ENCODE data around the gene EVA1C. TPM values are rescaled to one million over a fixed set of nuclear protein-coding genes. Genes with fewer than 3 reads are reported as not detected.
"Not testable (repeated sequence)": the region's sequence is repeated elsewhere in the genome, so short reads cannot be mapped to it uniquely, and the experiment has no call there.

EVA1C gene
- total RNA-seq, 3 donors from 2014 or later (not counting 1 experiment from before 2014, with no cell fraction given), result 14.7 to 27.8 (median 15.8) TPM

DNA sequence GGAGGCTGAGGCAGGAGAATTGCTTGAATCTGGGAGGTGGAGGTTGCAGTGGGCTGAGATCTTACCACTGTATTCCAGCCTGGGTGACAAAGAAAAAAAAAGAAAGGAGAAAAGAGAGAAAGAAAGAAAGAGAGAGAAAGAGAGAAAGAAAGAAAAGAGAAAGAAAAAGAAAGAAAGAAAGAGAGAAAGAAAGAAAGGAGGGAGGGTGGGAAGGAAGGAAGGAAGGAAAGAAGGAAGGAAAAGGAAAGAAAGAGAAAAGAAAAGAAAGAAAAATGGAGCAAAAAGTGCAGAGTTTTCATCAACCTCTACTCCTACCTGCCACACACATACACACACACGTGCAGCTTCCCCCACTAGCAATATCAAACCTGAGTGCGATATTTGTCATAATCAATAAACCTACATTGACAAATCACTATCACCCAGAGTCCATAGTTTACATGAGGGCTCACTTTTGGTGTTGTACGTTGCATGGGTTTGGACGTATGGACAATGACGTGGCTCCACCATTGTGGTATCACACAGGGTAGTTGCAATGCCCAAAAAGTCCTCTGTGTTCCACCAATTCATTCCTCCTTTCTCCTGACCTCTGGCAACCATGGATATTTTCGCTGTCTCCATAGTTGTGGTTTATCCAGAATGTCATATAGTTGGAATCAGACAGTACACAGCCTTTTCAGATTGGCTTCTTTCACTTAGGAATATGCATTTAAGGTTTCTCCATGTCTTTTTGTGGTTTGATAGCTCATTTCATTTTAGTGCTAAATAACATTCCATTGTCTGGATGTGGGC, 36.5 kb downstream of the EVA1C start:
- 87% methylated on average over 6 of the region's 6 CpGs for WGBS (ENCODE audit: insufficient coverage)

GRCh38 chr21:32450881-32451701, 38.6 kb downstream of the EVA1C start:
- H3K27ac Mint-ChIP-seq; H3K36me3 ChIP-seq (ENCODE audit: control insufficient read depth, insufficient read depth, low read length); H3K9me3 ChIP-seq (ENCODE audit: control insufficient read depth, insufficient read depth, low read length); H3K27ac ChIP-seq (ENCODE audit: low read length); H3K9me3 Mint-ChIP-seq; DNase-seq; ATAC-seq; H3K4me3 ChIP-seq (ENCODE audit: low read length); H3K27me3 ChIP-seq (ENCODE audit: control insufficient read depth, insufficient read depth, low read length); H3K4me1 ChIP-seq (ENCODE audit: control insufficient read depth, insufficient read depth, low read length); H3K4me3 Mint-ChIP-seq; intact Hi-C loops (cut with micrococcal nuclease); H3K36me3 Mint-ChIP-seq; H3K27me3 Mint-ChIP-seq (ENCODE audit: low read depth in 2 of 2): not testable (repeated sequence)
- 90% methylated on average over 12 of the region's 14 CpGs for WGBS (ENCODE audit: insufficient coverage)
- peaks cover 10 to 13% of the 10 kb centered on the region in 2 donors for H3K4me1 Mint-ChIP-seq

More for the DNA sequence above, 36.5 kb downstream of the EVA1C start:
- Histone ChIP-seq H3K27me3 (ENCODE audit: control insufficient read depth, insufficient read depth, low read length) (no peaks in the 10 kb centered on the region), H3K36me3 (ENCODE audit: control insufficient read depth, insufficient read depth, low read length) (no peaks in the 10 kb centered on the region), H3K27ac (ENCODE audit: low read length) (no peak overlapping the region), H3K4me1 (ENCODE audit: control insufficient read depth, insufficient read depth, low read length) (no peaks in the 10 kb centered on the region), H3K4me3 (ENCODE audit: low read length) (no peak overlapping the region), H3K9me3 (ENCODE audit: control insufficient read depth, insufficient read depth, low read length) (no peaks in the 10 kb centered on the region)
- intact Hi-C loops (cut with micrococcal nuclease), result no loop called here
- Mint-ChIP-seq H3K27me3 (ENCODE audit: low read depth in 2 of 2) (no peaks in the 10 kb centered on the region), H3K4me3 (no peak overlapping the region), H3K9me3 (peaks cover under 1% of the 10 kb centered on the region in 2 donors), H3K4me1 (peaks cover 10 to 11% of the 10 kb centered on the region in 2 donors), H3K36me3 (no peaks in the 10 kb centered on the region), H3K27ac (no peak overlapping the region)
- TF ChIP-seq CTCF (IDR thresholded peaks at IDR 0.05), result no peak
- ATAC-seq (no peak), DNase-seq (no peak)

DNA sequence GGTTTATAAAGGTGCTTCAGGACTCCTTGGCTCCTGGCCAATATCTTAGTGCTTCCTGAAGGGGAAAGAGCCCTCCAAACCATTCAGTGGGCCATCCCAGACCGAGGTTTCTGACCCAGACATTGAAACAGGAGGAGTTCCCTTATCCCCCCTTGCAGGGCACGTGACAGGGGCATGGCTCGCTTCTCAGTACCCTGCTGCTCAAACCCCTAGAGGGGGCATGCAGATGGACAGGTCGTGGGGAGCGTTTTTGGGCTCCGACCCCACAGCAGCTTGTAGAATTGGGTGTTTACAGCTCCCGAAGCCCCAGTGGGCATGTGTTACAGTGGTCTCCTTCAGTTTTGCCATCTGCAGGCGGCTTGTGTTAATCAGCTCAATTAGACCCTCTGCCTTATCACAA, 39.7 kb downstream of the EVA1C start:
- H3K36me3 ChIP-seq (ENCODE audit: control insufficient read depth, insufficient read depth, low read length); intact Hi-C loops (cut with micrococcal nuclease); H3K36me3 Mint-ChIP-seq; H3K27me3 ChIP-seq (ENCODE audit: control insufficient read depth, insufficient read depth, low read length); H3K27ac Mint-ChIP-seq; H3K27ac ChIP-seq (ENCODE audit: low read length); H3K4me1 ChIP-seq (ENCODE audit: control insufficient read depth, insufficient read depth, low read length); H3K9me3 Mint-ChIP-seq; ATAC-seq; H3K27me3 Mint-ChIP-seq (ENCODE audit: low read depth in 2 of 2); H3K4me3 ChIP-seq (ENCODE audit: low read length); H3K4me3 Mint-ChIP-seq; DNase-seq; H3K9me3 ChIP-seq (ENCODE audit: control insufficient read depth, insufficient read depth, low read length): not testable (repeated sequence)
- peaks cover 5 to 13% of the 10 kb centered on the region in 2 donors for H3K4me1 Mint-ChIP-seq
- WGBS (ENCODE audit: insufficient coverage), result 74% methylated on average over 8 of the region's 8 CpGs

GRCh38 chr21:32452641-32453040, 40.1 kb downstream of the EVA1C start:
- Mint-ChIP-seq H3K9me3 (no peaks in the 10 kb centered on the region), H3K27ac (no peak overlapping the region), H3K36me3 (no peaks in the 10 kb centered on the region), H3K27me3 (ENCODE audit: low read depth in 2 of 2) (no peaks in the 10 kb centered on the region), H3K4me1 (peaks cover 5 to 13% of the 10 kb centered on the region in 2 donors), H3K4me3 (no peak overlapping the region)
- Histone ChIP-seq H3K4me1 (ENCODE audit: control insufficient read depth, insufficient read depth, low read length) (no peaks in the 10 kb centered on the region), H3K4me3 (ENCODE audit: low read length) (no peak overlapping the region), H3K27me3 (ENCODE audit: control insufficient read depth, insufficient read depth, low read length) (no peaks in the 10 kb centered on the region), H3K36me3 (ENCODE audit: control insufficient read depth, insufficient read depth, low read length) (no peaks in the 10 kb centered on the region), H3K27ac (ENCODE audit: low read length) (no peak overlapping the region), H3K9me3 (ENCODE audit: control insufficient read depth, insufficient read depth, low read length) (no peaks in the 10 kb centered on the region)
- TF ChIP-seq CTCF (IDR thresholded peaks at IDR 0.05), result no peak
- 96% methylated on average over 11 of the region's 11 CpGs for WGBS (ENCODE audit: insufficient coverage)
- intact Hi-C loops (cut with micrococcal nuclease), result no loop called here
- no peak for DNase-seq
- no peak for ATAC-seq

All from natural killer cell (primary cell).